ENCODE measurements around the gene ZMAT1. TPM values are rescaled to one million over a fixed set of nuclear protein-coding genes. Genes with fewer than 3 reads are reported as not detected.

The ZMAT1 gene
- total RNA-seq, 2 experiments from 2014 or later: 5.8 to 6.5 TPM

GRCh38 chrX:101904996-101905395 lies 26.8 kb downstream of the ZMAT1 start:
- no peak overlapping the region for H3K4me3 Mint-ChIP-seq
- H3K27ac Mint-ChIP-seq: no peak overlapping the region
- H3K9me3 Mint-ChIP-seq: peaks cover 6% of the 10 kb centered on the region
- ChIA-PET CTCF (no interaction called here), POLR2A (no interaction called here)
- no peaks in the 10 kb centered on the region for H3K4me1 Mint-ChIP-seq
- no peaks in the 10 kb centered on the region for H3K27me3 Mint-ChIP-seq
- DNase-seq: no peak
- H3K36me3 Mint-ChIP-seq (ENCODE audit: low read depth): no peaks in the 10 kb centered on the region

Other genes starting within 250 kb of the ZMAT1 start
- not detected for gene TCEAL2, start 193.7 kb upstream of the ZMAT1 start, total RNA-seq
- gene TCEAL6, start 210.5 kb upstream of the ZMAT1 start, total RNA-seq: not detected
- 1 to 10 TPM; 1.5 to 2.2 TPM for gene BEX5, start 223.9 kb upstream of the ZMAT1 start, total RNA-seq